Astrocyte (in vitro differentiated cells and primary cell): ENCODE data around the gene ST8SIA6. TPM values are rescaled to one million over a fixed set of nuclear protein-coding genes. Genes with fewer than 3 reads are reported as not detected.

Experiments
- DNase-seq: peaks from one replicate; pipeline ENCODE4 v3.0.0-alpha.2; 2010; ENCODE audit warnings: low read depth
- FAIRE-seq: peaks from 2 replicates; lab custom pipeline; 2011; peaks lifted over from hg19 to GRCh38; lab: Jason Lieb, UNC
- H2AFZ ChIP-seq: 2 replicates; pipeline ENCODE4 v1.6.0; 2012; ENCODE audit warnings: low read depth, low read length, inconsistent platforms
- H3K27ac ChIP-seq: 2 replicates; pipeline ENCODE4 v1.5.1; 2011; ENCODE audit warnings: low read depth, low read length, inconsistent platforms
- H3K27me3 ChIP-seq: 2 replicates; pipeline ENCODE4 v1.6.0; 2011; ENCODE audit warnings: low read length, inconsistent platforms; ENCODE audit not compliant: insufficient read depth
- H3K36me3 ChIP-seq: 2 replicates; pipeline ENCODE4 v1.5.1; 2011; ENCODE audit warnings: low read length, inconsistent platforms; ENCODE audit not compliant: insufficient read depth
- H3K4me1 ChIP-seq: 2 replicates; pipeline ENCODE4 v1.5.1; 2011; ENCODE audit warnings: low read length, inconsistent platforms; ENCODE audit not compliant: insufficient read depth
- H3K4me2 ChIP-seq: 2 replicates; pipeline ENCODE4 v1.6.0; 2012; ENCODE audit warnings: low read length, inconsistent platforms
- H3K4me3 ChIP-seq: 2 replicates; pipeline ENCODE4 v1.5.1; 2011; ENCODE audit warnings: low read depth, mild to moderate bottlenecking, low read length, inconsistent platforms; ENCODE audit not compliant: insufficient read depth
- H3K79me2 ChIP-seq: 2 replicates; pipeline ENCODE4 v1.6.0; 2012; ENCODE audit warnings: mild to moderate bottlenecking, low read length, inconsistent platforms; ENCODE audit not compliant: insufficient read depth
- H3K9ac ChIP-seq: 2 replicates; pipeline ENCODE4 v1.6.0; 2012; ENCODE audit warnings: mild to moderate bottlenecking, low read length, inconsistent platforms
- H3K9me3 ChIP-seq: 2 replicates; pipeline ENCODE4 v1.5.1; 2012; ENCODE audit warnings: low read depth, mild to moderate bottlenecking, low read length, inconsistent platforms; ENCODE audit not compliant: insufficient read depth
- H4K20me1 ChIP-seq: 2 replicates; pipeline ENCODE4 v1.6.0; 2012; ENCODE audit warnings: low read length, inconsistent platforms; ENCODE audit not compliant: insufficient read depth
- H3K27ac Mint-ChIP-seq: one replicate; pipeline ENCODE4 v1.8.0; 2021; ENCODE audit warnings: mild to moderate bottlenecking, mixed read lengths; ENCODE audit not compliant: unreplicated experiment
- H3K27me3 Mint-ChIP-seq: one replicate; pipeline ENCODE4 v1.8.0; 2021; ENCODE audit warnings: low read depth, mixed read lengths; ENCODE audit not compliant: unreplicated experiment
- H3K36me3 Mint-ChIP-seq: one replicate; pipeline ENCODE4 v1.8.0; 2021; ENCODE audit warnings: low read depth, mixed read lengths; ENCODE audit not compliant: unreplicated experiment
- H3K4me1 Mint-ChIP-seq: one replicate; pipeline ENCODE4 v1.8.0; 2021; ENCODE audit warnings: low read depth, mixed read lengths; ENCODE audit not compliant: unreplicated experiment
- H3K4me3 Mint-ChIP-seq: one replicate; pipeline ENCODE4 v1.8.0; 2021; ENCODE audit warnings: mild to moderate bottlenecking, moderate library complexity, mixed read lengths; ENCODE audit not compliant: unreplicated experiment
- H3K9me3 Mint-ChIP-seq: one replicate; pipeline ENCODE4 v1.8.0; 2021; ENCODE audit warnings: mild to moderate bottlenecking, mixed read lengths; ENCODE audit not compliant: unreplicated experiment
- CTCF ChIP-seq: IDR thresholded peaks from 2 replicates; pipeline ENCODE4 v1.5.1; 2011; ENCODE audit warnings: low read depth, mild to moderate bottlenecking, inconsistent platforms, low read length, moderate library complexity; ENCODE audit not compliant: insufficient read depth
- EZH2 ChIP-seq: IDR thresholded peaks from 2 replicates; pipeline ENCODE4 v1.6.1; 2012; ENCODE audit warnings: mild to moderate bottlenecking, low read length, inconsistent platforms; ENCODE audit not compliant: insufficient read depth
- total RNA-seq: library from RNA; stranded (reverse); gene quantifications from 2 replicates; pipeline ENCODE4 v1.2.1, GENCODE V29; 2021

ST8SIA6 gene
- total RNA-seq, 1 donor from 2014 or later, result not detected

GRCh38 chr10:17457083-17457482, 2.7 kb upstream of the ST8SIA6 start:
- FAIRE-seq (no peak), DNase-seq (no peak)
- Histone ChIP-seq H3K4me2 (no peak overlapping the region), H3K36me3 (no peaks in the 10 kb centered on the region), H3K27ac (no peak overlapping the region), H3K9me3 (no peaks in the 10 kb centered on the region), H3K27me3 (no peaks in the 10 kb centered on the region), H2AFZ (no peak overlapping the region), H3K9ac (no peak overlapping the region), H3K79me2 (no peaks in the 10 kb centered on the region), H3K4me1 (no peaks in the 10 kb centered on the region), H4K20me1 (no peaks in the 10 kb centered on the region), H3K4me3 (no peak overlapping the region)
- H3K27me3 Mint-ChIP-seq, result peaks cover 23% of the 10 kb centered on the region
- no peaks in the 10 kb centered on the region for H3K36me3 Mint-ChIP-seq
- H3K27ac Mint-ChIP-seq, result no peak overlapping the region
- no peak overlapping the region for H3K4me3 Mint-ChIP-seq
- H3K4me1 Mint-ChIP-seq, result no peaks in the 10 kb centered on the region
- H3K9me3 Mint-ChIP-seq, result peaks cover 5% of the 10 kb centered on the region
- TF ChIP-seq CTCF, result no peak

- Histone ChIP-seq H3K27ac (no peak overlapping the region), H4K20me1 (no peaks in the 10 kb centered on the region), H3K4me1 (no peaks in the 10 kb centered on the region), H3K36me3 (no peaks in the 10 kb centered on the region), H3K27me3 (no peaks in the 10 kb centered on the region), H3K4me2 (no peak overlapping the region), H3K79me2 (no peaks in the 10 kb centered on the region), H3K4me3 (no peak overlapping the region), H2AFZ (no peak overlapping the region), H3K9ac (no peak overlapping the region), H3K9me3 (no peaks in the 10 kb centered on the region)
- Mint-ChIP-seq H3K27me3 (peaks cover 27% of the 10 kb centered on the region), H3K27ac (no peak overlapping the region), H3K4me3 (no peak overlapping the region), H3K36me3 (no peaks in the 10 kb centered on the region), H3K4me1 (no peaks in the 10 kb centered on the region), H3K9me3 (peaks cover 6% of the 10 kb centered on the region)
- no peak for FAIRE-seq
- TF ChIP-seq EZH2 (no peak), CTCF (no peak)
- DNase-seq, result no peak
Measured at GRCh38 chr10:17456032-17456548, 1.7 kb upstream of the ST8SIA6 start.

GRCh38 chr10:17455015-17455520, 673 bp upstream of the ST8SIA6 start:
- Mint-ChIP-seq H3K36me3 (no peaks in the 10 kb centered on the region), H3K27ac (no peak overlapping the region), H3K27me3 (peaks cover 33% of the 10 kb centered on the region), H3K9me3 (peaks cover 15% of the 10 kb centered on the region), H3K4me3 (peak overlapping the region; percentile 89), H3K4me1 (no peaks in the 10 kb centered on the region)
- H3K79me2 ChIP-seq, result no peaks in the 10 kb centered on the region
- H3K9ac ChIP-seq, result no peak overlapping the region
- H3K36me3 ChIP-seq, result no peaks in the 10 kb centered on the region
- H3K4me2 ChIP-seq, result peak overlapping the region; percentile 96
- FAIRE-seq (no peak), DNase-seq (no peak)
- peak overlapping the region; percentile 67 for H3K4me3 ChIP-seq
- no peak overlapping the region for H3K27ac ChIP-seq
- peak overlapping the region; percentile 88 for H2AFZ ChIP-seq
- no peaks in the 10 kb centered on the region for H4K20me1 ChIP-seq
- no peaks in the 10 kb centered on the region for H3K4me1 ChIP-seq
- no peaks in the 10 kb centered on the region for H3K27me3 ChIP-seq
- peaks cover 4% of the 10 kb centered on the region for H3K9me3 ChIP-seq
- TF ChIP-seq CTCF (no peak), EZH2 (no peak)
